ENCODE data around the gene MYO1G.

GRCh38 chr7:44921607-44922350 lies 57.0 kb downstream of the MYO1G start:
- peak; percentile 75 for TF ChIP-seq CTCF (IDR thresholded peaks at IDR 0.05)
- TF ChIP-seq REST (IDR thresholded peaks at IDR 0.05): no peak
- TF ChIP-seq POLR2A (IDR thresholded peaks at IDR 0.05; ENCODE audit: low read length): no peak
- no peak for TF ChIP-seq CHD2 (IDR thresholded peaks at IDR 0.05; ENCODE audit: low read length, partially characterized antibody)
- no peak for TF ChIP-seq HDAC2 (IDR thresholded peaks at IDR 0.05)
- no peak for TF ChIP-seq ZNF302 (CRISPR knock-in tag; IDR thresholded peaks at IDR 0.05)
- TF ChIP-seq EP300 (IDR thresholded peaks at IDR 0.05): no peak
- TF ChIP-seq NFE2L2 (conservative IDR thresholded peaks at IDR 0.05; ENCODE audit: low read length): no peak
- TF ChIP-seq RARB (CRISPR knock-in tag; IDR thresholded peaks at IDR 0.05): no peak
- no peak for TF ChIP-seq HOXB13 (CRISPR knock-in tag; IDR thresholded peaks at IDR 0.05; ENCODE audit: low read depth)
- TF ChIP-seq FOSL2 (IDR thresholded peaks at IDR 0.05): no peak
- no peak for TF ChIP-seq FOSL2 (CRISPR knock-in tag; IDR thresholded peaks at IDR 0.05)

Measured in A549 (cell line).